GM18505 (cell line): ENCODE data around the gene FBF1.
"Not testable (repeated sequence)": the region's sequence is repeated elsewhere in the genome, so short reads cannot be mapped to it uniquely, and the experiment has no call there.

Experiments
- ATAC-seq: cut with Tn5 transposase; IDR thresholded peaks from one replicate; pipeline ENCODE4 v1.9.1; 2021; ENCODE audit not compliant: unreplicated experiment
- POLR2A ChIP-seq: IDR thresholded peaks from 4 replicates; pipeline ENCODE4 v1.6.1; 2011; ENCODE audit warnings: borderline replicate concordance; ENCODE audit not compliant: insufficient read depth, insufficient read length; ENCODE audit errors: extremely low read depth

FBF1 gene

DNA sequence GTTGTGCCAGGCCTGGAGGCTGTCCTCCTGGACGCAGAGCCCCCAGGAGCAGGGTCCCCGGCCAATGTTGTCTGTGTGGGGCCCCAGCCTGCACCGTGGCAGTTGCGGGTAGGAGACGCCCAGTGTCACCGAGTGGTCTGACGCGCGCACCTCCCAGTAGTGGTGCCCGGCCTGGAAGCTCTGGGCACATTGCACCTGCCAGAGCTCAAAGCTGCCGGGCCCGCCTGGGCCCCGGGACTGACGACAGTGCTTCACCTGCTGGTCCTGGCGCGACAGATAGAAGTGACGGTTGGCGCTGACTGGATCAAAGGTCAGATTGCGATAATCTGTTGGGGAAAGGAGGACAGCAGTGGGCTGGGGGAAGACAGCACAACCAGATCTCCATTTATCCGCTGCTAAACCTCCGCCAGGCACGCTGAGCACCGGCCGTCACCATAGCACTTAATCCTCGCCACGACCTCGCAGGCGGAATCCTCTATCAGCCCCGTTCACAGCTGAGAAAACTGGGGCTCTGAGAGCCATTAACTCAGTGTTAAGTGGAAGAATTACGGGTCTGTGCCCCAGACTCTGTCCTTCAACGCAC is 49.7 kb downstream of the FBF1 start:
- no peak for ATAC-seq
- TF ChIP-seq POLR2A: no peak

DNA sequence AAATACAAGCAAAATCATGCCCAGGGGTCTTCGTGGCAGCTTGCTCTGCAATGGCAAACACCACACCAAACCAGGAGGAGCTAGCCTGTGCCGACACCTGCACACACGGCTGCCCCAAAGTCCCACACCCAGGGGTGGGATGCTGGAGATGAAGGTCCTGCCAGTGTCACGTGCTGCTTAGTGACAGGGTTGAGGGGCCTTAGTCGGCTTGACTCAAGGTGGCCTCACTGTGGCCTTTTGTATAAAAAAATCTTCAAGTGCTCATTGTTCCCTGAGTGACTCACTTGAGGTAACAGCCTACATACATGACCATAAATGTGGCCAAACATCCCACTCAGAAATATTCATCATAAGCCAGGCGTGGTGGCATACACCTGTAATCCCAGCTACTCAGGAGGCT is 51.4 kb downstream of the FBF1 start:
- TF ChIP-seq POLR2A: no peak
- no peak for ATAC-seq

DNA sequence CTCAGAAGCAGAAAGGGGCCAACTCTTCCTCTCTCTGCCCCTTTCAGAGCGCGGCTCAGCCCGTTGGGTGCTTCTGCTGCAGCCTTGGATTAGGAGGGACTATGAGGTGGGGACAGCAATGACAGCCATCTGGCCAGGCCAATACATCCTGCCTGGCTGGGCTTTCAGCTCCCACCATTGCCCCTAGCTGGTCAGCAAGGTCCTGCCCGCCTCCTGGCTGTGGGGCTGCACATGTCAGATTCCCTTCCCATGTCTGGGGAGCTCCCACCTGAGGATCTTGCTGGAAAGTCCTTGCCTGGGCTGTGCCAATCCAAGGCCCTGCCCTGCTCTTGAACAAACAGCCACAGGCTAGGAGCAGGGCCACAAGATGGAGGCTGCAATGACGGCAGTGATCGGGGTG is 52.4 kb downstream of the FBF1 start:
- ATAC-seq: no peak
- TF ChIP-seq POLR2A: no peak

DNA sequence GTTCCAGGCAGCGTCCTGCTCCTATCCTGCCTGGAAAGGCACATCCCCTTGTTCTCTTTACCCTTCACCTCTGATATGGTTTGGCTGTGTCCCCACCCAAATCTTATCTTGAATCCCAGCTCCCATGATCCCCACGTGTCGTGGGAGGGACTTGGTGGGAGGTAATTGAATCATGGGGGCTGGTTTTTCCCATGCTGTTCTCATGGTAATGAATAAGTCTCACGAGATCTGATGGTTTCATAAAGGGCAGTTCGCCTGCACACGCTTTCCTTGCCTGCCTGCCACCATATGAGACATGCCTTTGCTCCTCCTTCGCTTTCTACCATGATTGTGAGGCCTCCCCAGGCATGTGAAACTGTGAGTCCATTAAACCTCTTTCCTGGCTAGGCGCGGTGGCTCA is 55.0 kb downstream of the FBF1 start:
- ATAC-seq: not testable (repeated sequence)

DNA sequence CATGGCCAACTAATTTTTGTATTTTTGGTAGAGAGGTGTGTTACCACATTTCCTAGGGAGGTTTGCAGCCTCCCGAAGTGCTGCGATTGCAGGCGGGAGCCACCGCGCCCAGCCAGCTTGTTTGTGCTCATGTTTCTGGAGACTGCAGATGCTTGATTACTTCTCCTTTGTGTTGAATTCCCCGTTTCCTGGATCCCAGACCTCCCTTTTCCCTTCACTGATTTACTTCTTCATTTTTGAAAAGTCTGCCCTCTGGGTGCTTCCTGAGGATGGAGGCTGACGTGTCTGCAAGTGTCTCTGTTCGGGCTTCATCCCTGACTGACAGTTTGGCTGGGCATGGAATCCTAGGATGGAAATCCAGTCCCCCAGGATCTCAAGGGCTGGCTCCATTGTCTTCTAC is 55.4 kb downstream of the FBF1 start:
- ATAC-seq: no peak
- no peak for TF ChIP-seq POLR2A

DNA sequence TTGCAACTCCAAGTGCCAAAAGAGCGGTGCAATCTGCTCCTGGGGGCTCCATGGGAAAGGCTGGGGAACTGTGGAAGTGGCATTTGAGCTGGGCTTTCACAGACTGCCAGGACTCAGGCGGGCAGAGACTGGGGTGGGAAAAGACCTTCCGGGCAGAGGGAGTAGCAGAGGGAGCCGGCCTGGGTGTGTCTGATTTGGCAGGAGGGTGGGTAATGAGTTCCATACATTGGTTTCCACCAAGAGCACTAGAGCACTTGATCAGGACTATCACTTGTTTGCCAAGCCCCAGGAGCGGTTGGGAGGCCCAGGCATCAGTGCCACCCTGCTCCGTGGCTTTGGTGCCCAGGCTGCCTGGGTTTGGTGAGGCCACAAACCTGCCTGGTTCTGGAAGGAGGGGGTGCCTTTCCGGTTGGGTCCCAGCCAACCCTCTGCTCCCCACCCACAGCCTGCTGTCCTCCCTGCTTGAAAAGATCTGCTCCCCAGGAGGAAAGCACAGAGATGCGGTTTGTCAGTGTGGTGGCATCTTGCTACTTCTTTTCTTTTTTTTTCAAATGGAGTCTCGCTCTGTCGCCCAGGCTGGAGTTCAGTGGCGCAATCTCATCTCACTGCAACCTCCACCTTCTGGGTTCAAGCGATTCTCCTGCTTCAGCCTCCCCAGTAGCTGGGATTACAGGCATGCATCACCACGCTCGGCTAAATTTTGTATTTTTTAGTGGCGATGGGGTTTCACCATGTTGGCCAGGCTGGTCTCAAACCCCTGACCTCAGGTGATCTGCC is 59.0 kb downstream of the FBF1 start:
- ATAC-seq: no peak
- TF ChIP-seq POLR2A: no peak

DNA sequence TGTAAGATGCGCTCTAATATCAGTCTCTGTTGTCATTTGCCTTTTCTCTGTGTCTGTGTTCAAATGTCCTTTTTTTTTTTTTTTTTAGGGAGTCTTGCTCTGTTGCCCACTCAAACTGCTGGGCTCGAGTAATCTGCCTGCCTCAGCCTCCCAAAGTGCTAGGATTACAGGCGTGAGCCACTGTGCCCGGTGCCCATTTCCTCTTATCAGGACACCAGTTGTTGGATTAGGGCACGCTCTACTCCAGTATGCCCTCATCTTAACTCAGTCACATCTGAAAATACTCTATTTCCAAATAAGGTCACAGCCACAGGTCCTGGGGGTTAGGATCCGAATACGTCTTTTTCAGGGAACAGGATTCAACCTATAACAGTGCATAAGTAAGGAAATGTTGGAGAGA is 60.6 kb downstream of the FBF1 start:
- no peak for TF ChIP-seq POLR2A
- ATAC-seq: no peak

DNA sequence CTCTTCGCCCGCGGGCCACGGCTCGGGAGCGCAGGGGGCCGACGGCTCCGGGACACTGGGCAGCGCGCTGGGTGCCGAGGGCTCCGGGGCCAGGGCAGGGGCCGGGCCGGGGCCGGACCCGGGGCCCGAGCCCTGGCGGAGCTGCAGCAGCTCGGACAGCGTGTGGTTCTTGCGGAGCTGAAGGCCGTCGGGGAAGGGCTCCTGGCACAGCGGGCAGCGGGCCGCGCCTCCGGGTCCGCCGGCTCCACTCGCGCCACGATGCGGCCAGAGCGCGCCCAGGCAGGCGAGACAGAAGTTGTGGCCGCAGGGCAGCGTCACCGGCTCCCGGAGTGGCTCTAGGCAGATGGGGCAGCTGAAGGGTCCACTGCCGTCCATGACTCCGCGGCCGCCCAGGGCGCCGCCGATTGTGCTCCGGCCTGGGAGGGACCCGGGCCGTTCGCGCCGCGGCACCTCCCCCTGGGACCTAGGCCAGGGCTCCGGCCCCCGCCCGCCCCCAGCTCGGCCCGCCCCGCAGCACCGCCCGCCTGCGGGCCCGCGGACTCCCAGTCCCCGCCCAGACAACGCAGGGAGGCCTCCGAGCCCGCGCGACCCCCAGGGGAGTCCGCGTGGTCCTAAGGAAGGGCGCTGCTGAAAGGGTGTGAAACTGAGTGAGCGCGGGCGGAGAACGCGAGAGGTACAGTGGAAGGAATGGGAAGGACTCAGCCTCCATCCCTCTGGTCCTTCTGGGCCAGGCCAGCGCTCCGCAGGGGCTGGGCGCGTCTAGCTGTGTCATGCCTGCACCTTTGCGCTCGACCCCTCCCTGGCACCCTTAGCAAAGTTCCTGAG is 62.5 kb downstream of the FBF1 start, which contains the start of gene TRIM47:
Gene TRIM47 (minus strand): TSS at position 408 of the 825 bp plus-strand sequence. CDS start 33 bp downstream, at position 375.
- peak; percentile 33 for TF ChIP-seq POLR2A
- ATAC-seq: peak; percentile 26

DNA sequence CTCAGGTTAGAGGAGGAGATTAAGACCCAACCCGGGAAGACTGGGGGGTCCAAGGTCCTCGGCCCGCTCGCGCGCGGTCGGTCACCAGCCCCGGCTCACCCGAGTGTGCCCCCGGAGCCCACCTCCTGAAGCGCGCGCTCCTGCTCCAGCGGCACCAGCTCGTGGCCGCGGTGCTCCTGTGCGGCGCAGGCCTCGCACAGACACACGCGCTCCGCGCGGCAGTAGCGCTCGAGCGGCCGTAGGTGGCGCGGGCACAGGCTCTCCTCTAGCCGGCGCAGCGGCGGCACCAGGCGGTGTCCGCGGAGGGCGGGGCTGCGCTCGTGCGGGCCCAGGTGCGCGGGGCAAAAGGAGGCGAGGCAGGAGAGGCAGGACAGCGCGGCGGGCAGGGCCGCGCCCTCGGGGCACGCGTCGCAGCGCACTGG is 63.1 kb downstream of the FBF1 start:
- ATAC-seq: peak; percentile 41
- peak; percentile 1 for TF ChIP-seq POLR2A

DNA sequence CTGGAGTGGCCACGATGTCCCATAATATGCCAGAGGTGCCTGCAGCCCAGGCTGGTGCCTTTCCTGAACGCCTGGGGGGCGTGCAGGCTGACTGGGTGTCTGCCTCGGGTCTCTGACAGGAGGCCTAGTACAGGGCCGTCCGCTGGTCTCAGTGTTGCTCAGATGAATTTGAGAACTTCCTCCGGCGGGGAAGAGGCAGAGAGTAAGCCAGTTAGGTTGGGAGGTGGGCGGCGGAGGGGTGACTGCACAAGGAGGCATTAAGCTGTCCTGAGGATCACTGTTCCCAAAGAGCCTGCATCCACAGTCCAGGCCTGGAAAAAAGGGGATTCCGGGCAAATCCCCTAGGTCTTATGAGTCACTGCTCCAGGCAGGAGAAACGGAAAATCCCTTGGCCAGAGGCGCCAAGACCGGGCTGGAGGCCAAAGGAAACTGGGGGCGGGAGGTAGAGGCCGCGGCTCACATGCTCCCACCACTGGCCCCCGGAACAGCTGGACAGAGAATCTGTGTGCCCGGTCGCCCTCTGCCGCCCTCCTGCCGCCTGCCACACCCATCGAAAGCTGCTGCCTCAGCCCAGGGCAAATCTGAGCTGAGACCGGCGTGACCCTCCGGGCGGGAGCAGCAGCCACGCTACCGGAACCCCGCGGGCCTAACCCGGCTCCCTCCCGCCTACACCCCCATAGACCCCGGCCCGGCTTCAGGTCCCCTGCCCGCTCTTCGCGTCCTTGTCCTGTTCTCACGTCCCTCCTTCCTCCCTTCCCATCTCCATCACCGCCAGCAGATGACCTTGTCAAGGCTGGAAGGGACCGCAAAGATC is 63.7 kb downstream of the FBF1 start:
- no peak for ATAC-seq
- TF ChIP-seq POLR2A: peak; percentile 19

DNA sequence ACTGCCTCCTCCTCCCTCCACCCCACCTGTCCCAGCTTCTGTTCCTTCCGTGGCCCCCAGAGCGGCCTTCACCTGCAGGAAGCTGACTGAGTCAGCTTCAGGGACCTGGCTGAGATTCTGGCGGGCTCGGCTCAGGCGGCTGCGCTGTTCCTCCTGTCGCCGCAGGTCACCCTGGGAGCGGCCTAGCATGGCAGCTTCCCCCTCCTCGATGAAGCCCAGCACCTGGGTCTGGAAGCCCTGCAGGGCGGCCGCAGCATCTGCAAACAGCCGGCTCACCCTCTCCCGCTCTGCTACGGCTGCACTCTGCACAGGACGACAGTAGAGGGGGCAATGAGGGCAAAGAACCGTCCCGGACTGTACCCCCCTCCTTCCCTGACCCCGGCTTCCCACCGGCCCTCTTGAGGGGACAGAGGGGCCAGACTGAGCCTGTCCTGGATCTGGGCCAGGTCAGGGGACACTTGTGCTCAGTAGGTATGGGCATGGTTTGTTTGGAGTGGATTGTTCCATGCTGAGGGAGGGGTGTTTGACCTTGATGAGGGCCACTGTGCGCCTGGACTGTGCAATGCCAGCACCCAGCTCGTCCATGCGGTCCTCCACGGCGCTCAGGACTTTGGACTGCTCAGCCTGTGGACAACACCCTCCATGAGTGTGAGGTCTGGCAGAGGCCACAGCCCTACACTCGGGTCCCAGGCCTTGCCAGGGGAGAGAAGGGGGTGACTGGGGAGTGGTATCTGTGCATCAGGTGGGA is 64.5 kb downstream of the FBF1 start:
- ATAC-seq: no peak
- peak; percentile 53 for TF ChIP-seq POLR2A

DNA sequence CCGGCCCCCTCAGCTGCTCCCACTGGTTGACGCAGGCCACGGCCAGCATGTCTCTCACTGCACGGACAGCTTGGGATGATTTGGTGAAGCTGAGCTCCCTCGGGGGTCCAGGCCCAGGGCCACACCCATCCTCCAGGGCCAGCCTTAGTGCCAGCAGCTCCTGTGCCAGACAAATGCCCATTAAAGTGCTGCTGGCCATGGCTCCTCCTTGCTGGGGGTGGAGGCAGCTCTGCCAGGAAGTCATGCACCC is 65.0 kb downstream of the FBF1 start:
- ATAC-seq: no peak
- no peak for TF ChIP-seq POLR2A

DNA sequence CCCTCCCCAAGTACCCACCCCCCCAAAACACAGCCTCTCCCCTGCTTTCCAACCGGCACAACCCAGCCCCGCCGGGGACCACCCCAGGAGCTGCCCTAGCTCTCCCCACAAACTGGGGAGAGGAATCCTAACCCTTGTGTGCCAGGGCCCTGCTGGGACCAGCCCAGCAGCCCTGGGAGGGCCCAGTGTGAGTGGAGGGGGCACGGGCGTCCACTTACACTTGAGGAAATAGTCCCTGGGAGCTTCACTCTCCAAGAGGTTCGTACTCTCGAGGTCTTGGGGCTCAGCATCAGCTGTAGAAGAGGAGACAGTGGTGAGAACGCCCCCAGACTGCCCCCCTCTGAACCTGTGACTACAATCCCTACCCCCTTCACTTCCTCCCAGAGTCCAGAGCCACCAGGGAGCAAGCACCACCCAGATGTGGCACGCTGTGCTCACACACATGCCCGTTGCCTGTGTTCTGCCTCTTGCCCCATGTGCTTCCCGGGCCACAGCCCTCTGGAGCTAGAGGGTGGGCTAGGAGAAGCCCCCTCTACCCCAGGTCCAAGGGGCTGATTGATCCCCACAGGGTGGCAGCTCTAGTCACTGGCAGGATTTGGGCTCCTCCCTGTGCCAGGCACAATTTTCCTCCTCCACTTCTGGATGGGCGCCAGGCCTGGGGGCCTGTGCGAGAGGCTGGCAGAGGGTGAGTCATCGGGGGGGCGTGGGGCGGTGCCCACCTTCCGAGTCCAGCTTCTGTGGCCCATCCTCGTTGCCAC is 65.5 kb downstream of the FBF1 start:
- no peak for ATAC-seq

More for the DNA sequence above, 65.5 kb downstream of the FBF1 start:
- TF ChIP-seq POLR2A: no peak
